Gastroesophageal sphincter (tissue), 3 donors: ENCODE measurements around the gene FAM13C.
"Not testable (repeated sequence)": the region's sequence is repeated elsewhere in the genome, so short reads cannot be mapped to it uniquely, and the experiment has no call there.

Experiments used
- CTCF ChIP-seq, 4 experiments: fragments of 200-600 bp in 2 of 4; fragments of 450-650 bp in 2 of 4; sonication (generic) in 1 of 4; IDR thresholded peaks; one replicate each; pipeline ENCODE4 v1.5.1; 2017 to 2019; ENCODE audit warnings: antibody characterized with exemption in 4 of 4, mild to moderate bottlenecking in 2 of 4, moderate library complexity in 2 of 4
- EP300 ChIP-seq: sonication (generic); formaldehyde crosslinking; IDR thresholded peaks from one replicate; pipeline ENCODE4 v1.6.1; 2017; ENCODE audit warnings: antibody characterized with exemption, mild to moderate bottlenecking
- POLR2A ChIP-seq, 2 donors: fragments of 450-650 bp; IDR thresholded peaks; one replicate each; pipeline ENCODE4 v1.6.1; 2017; ENCODE audit warnings: antibody characterized with exemption in 2 of 2, mild to moderate bottlenecking in 2 of 2, moderate library complexity in 1 of 2
- POLR2AphosphoS5 ChIP-seq: sonication (generic); formaldehyde crosslinking; IDR thresholded peaks from one replicate; pipeline ENCODE4 v1.6.1; 2017; ENCODE audit warnings: antibody characterized with exemption

GRCh38 chr10:59223597-59223996 lies 138.8 kb downstream of the FAM13C start:
- not testable (repeated sequence) for TF ChIP-seq CTCF (IDR thresholded peaks at IDR 0.05); POLR2A (IDR thresholded peaks at IDR 0.05); POLR2AphosphoS5; EP300
